Esophagus squamous epithelium (tissue), 5 donors: Measurements from ENCODE around the gene PHF19. TPM values are rescaled to one million over a fixed set of nuclear protein-coding genes. Genes with fewer than 3 reads are reported as not detected.

Experiments used
- DNase-seq: peaks from one replicate; lab custom pipeline; 2025; lab: John Stamatoyannopoulos, UW
- H3K27ac ChIP-seq, 4 donors: fragments of 200-600 bp; sonication (generic); one replicate each; pipeline ENCODE4 v1.5.1; 2016 to 2019; ENCODE audit warnings: mild to moderate bottlenecking in 1 of 4
- H3K27me3 ChIP-seq, 4 donors: fragments of 200-600 bp; sonication (generic); 1 replicate in 3 of 4; 2 replicates in 1 of 4; pipeline versions ENCODE4 v1.5.1 to v1.6.0; 2017 to 2021; ENCODE audit warnings: antibody characterized with exemption in 1 of 4
- H3K36me3 ChIP-seq, 3 donors: fragments of 200-600 bp; sonication (generic); one replicate each; pipeline ENCODE4 v1.5.1; 2016 to 2019
- H3K4me1 ChIP-seq, 3 donors: fragments of 200-600 bp; sonication (generic); one replicate each; pipeline ENCODE4 v1.5.1; 2017 to 2019
- H3K4me3 ChIP-seq, 4 donors: fragments of 200-600 bp; sonication (generic); 1 replicate in 3 of 4; 2 replicates in 1 of 4; pipeline ENCODE4 v1.5.1; 2016 to 2019; ENCODE audit warnings: mild to moderate bottlenecking in 2 of 4, moderate library complexity in 1 of 4
- H3K9me3 ChIP-seq, 3 donors: fragments of 200-600 bp; sonication (generic); one replicate each; pipeline ENCODE4 v1.5.1; 2016 to 2019
- POLR2A ChIP-seq, 4 donors: fragments of 450-650 bp; IDR thresholded peaks; one replicate each; pipeline ENCODE4 v1.6.1; 2017; ENCODE audit warnings: antibody characterized with exemption in 4 of 4, mild to moderate bottlenecking in 4 of 4, moderate library complexity in 3 of 4
- WGBS, 2 donors: methylation state at CpG; one replicate each; pipeline ENCODE4 v1.1.5; 2018; 5-methylcytosine and 5-hydroxymethylcytosine counted together
- intact Hi-C: fragments of 100-400 bp; cut with DNase I; formaldehyde crosslinking; loops from one replicate; pipeline ENCODE4 v1.15.0; 2022
- total RNA-seq, 4 donors: library from RNA; depleted of rRNA; stranded (reverse); fragments of >200 nt; gene quantifications; one replicate each; pipeline ENCODE4 v1.1.0, GENCODE V29; 2016
- TF ChIP-seq, protein P1 (sequence below), 6 experiments: fragments of 450-650 bp in 4 of 6; fragments of 200-600 bp in 2 of 6; sonication (generic) in 2 of 6; IDR thresholded peaks; one replicate each; pipeline ENCODE4 v1.5.1; 2016 to 2019; ENCODE audit warnings: antibody characterized with exemption in 6 of 6, mild to moderate bottlenecking in 4 of 6, moderate library complexity in 4 of 6
- donor health status: DM: yes; HTN: yes; CAD: no.

PHF19 gene
- total RNA-seq, 4 donors from 2014 or later, result 12.8 to 40.0 (median 30.9) TPM

DNA sequence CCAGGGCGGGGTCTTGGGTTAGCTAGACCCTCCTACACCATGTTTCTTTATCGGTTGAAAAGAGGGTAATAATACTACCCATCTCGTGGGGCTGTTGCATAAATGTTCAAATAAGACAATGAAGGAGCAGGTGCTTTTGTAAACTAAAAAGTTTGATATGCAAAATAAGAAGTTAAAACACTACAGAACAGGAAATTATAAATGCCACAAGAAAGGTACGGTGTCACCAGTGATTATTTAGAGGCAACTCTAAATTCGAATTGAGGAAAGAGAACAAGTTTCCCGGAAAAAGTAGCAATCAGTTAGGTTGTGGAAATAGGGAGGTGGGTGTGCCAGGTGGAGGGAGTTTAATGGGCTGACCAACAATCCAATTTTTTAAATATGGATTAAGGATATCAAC, 2.5 kb upstream of the PHF19 start:
- intact Hi-C loops, result loop anchor here (5.0 kb wide), 1 partner anchor 58 kb away; no protein-coding TSS in a partner anchor
- 57 to 73% methylated on average over 6 of the region's 6 CpGs for WGBS, 2 donors
- peaks cover 13 to 35% (median 20%) of the 10 kb centered on the region in 3 donors for H3K4me1 ChIP-seq
- no peaks in the 10 kb centered on the region for H3K9me3 ChIP-seq
- H3K27ac ChIP-seq, result no peak overlapping the region
- peaks cover 0 to 2% (median 0%) of the 10 kb centered on the region in 3 donors for H3K36me3 ChIP-seq
- no peaks in the 10 kb centered on the region for H3K27me3 ChIP-seq
- no peak overlapping the region for H3K4me3 ChIP-seq
- TF ChIP-seq, protein P1, sequence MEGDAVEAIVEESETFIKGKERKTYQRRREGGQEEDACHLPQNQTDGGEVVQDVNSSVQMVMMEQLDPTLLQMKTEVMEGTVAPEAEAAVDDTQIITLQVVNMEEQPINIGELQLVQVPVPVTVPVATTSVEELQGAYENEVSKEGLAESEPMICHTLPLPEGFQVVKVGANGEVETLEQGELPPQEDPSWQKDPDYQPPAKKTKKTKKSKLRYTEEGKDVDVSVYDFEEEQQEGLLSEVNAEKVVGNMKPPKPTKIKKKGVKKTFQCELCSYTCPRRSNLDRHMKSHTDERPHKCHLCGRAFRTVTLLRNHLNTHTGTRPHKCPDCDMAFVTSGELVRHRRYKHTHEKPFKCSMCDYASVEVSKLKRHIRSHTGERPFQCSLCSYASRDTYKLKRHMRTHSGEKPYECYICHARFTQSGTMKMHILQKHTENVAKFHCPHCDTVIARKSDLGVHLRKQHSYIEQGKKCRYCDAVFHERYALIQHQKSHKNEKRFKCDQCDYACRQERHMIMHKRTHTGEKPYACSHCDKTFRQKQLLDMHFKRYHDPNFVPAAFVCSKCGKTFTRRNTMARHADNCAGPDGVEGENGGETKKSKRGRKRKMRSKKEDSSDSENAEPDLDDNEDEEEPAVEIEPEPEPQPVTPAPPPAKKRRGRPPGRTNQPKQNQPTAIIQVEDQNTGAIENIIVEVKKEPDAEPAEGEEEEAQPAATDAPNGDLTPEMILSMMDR (IDR thresholded peaks at IDR 0.05), result no peak
- no peak for TF ChIP-seq POLR2A (IDR thresholded peaks at IDR 0.05)
- DNase-seq, result no peak

DNA sequence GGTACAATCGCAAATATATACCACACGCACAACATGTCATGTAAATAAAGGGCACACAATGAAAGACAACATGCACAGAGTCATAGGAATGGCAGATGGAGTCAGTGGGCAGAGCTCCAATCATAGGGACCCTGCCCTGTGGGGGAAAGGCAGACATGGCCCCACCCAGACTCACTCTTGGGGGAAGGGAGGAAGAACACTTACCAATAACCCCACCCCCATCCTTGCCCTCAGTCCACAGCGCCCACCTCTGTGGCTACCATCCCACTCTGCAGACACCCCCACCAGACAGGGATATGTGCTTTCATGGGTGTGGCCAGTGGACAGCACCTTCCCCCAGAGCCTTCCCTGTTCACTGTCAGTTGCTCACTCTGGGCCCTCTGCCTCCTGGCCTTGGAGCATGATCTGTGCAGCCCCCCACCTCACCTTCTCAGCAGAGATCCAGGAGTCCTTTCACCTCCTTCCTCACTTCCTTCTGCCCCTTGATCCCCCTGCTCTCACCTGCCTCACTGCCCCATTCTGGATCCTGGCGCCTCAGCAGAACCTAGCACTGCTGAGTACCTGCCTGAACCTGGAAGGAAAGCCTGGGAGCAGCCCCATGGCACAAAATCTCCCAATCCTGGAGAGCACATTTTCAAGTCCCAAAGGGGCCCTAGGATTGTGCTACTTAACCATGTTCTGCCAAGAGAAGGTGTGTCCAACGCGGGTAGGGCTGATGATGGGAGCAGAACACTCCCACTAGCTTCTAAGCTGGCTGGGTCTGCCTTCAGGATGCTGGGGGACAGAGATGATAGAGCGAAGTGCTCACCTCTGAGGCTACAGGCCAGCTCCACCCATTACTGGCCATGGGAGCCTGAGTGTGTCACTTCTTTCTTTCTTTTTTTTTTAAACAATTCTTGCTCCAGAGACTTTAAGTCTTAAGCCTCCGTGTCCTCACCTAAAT, 1.5 kb upstream of the PHF19 start:
- H3K9me3 ChIP-seq, result no peaks in the 10 kb centered on the region
- peaks cover 0 to 12% (median 0%) of the 10 kb centered on the region in 3 donors for H3K36me3 ChIP-seq
- intact Hi-C loops, result loop anchor here (5.0 kb wide), 1 partner anchor 59 kb away; no protein-coding TSS in a partner anchor
- H3K4me3 ChIP-seq, result peak overlapping the region in 2 of 4 donors; percentile 80 to 87
- peak overlapping the region; percentile 97 to 100 (median 98) for H3K27ac ChIP-seq
- WGBS, 2 donors, result 70 to 71% methylated on average over 5 to 8 of the region's 8 CpGs
- H3K4me1 ChIP-seq, result peaks cover 13 to 42% (median 20%) of the 10 kb centered on the region in 3 donors
- TF ChIP-seq, protein P1 (IDR thresholded peaks at IDR 0.05), result no peak
- no peak for TF ChIP-seq POLR2A (IDR thresholded peaks at IDR 0.05)
- DNase-seq, result no peak
- no peaks in the 10 kb centered on the region for H3K27me3 ChIP-seq

DNA sequence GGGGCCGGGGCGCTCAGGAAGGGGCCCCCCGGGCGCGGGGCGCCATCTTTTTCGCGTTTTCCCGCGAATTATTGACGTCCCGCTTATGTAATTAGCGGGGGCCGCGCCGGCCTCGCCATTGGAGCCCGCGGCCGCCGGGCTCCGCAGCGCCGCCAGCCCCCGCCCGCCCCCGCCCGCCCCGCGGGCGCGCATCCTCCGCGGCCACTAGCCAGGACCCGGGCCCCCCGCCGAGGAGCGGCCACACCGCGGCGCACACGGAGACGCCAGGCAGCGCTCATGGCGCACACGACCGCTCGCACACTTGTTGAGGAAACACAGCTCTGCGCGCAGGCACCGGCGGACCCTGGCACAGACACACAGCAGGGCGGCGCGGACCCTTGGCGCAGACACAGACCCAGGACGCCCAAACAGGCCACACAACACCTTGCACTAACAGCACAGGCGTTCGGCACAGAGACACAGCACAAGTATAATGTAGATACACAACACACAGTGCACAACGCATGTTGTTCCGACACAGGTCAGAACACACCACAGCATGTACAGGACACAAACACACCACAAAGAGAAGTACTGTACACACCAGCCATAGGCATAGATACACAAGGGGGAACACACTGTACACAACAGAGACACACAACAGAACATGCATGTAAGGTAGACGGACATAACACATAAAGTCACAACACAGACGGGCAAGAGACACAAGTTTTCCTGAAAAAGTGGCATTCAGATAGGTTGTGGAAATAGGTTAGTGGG, 467 bp upstream of the PHF19 start:
- Histone ChIP-seq H3K4me3 (peak overlapping the region; percentile 74 to 87 (median 80)), H3K4me1 (peaks cover 13 to 51% (median 20%) of the 10 kb centered on the region in 3 donors), H3K27ac (peak overlapping the region; percentile 97 to 100 (median 98)), H3K9me3 (no peaks in the 10 kb centered on the region), H3K36me3 (peaks cover 0 to 21% (median 0%) of the 10 kb centered on the region in 3 donors), H3K27me3 (no peaks in the 10 kb centered on the region)
- WGBS, 2 donors, result 4 to 5% methylated on average over 5 to 6 of the region's 63 CpGs
- intact Hi-C loops, result loop anchor here (5.0 kb wide), 1 partner anchor 60 kb away; no protein-coding TSS in a partner anchor
- TF ChIP-seq POLR2A (IDR thresholded peaks at IDR 0.05), result peak in 1 of 4 donors; percentile 51
- TF ChIP-seq, protein P1 (IDR thresholded peaks at IDR 0.05), result no peak
- DNase-seq, result no peak

DNA sequence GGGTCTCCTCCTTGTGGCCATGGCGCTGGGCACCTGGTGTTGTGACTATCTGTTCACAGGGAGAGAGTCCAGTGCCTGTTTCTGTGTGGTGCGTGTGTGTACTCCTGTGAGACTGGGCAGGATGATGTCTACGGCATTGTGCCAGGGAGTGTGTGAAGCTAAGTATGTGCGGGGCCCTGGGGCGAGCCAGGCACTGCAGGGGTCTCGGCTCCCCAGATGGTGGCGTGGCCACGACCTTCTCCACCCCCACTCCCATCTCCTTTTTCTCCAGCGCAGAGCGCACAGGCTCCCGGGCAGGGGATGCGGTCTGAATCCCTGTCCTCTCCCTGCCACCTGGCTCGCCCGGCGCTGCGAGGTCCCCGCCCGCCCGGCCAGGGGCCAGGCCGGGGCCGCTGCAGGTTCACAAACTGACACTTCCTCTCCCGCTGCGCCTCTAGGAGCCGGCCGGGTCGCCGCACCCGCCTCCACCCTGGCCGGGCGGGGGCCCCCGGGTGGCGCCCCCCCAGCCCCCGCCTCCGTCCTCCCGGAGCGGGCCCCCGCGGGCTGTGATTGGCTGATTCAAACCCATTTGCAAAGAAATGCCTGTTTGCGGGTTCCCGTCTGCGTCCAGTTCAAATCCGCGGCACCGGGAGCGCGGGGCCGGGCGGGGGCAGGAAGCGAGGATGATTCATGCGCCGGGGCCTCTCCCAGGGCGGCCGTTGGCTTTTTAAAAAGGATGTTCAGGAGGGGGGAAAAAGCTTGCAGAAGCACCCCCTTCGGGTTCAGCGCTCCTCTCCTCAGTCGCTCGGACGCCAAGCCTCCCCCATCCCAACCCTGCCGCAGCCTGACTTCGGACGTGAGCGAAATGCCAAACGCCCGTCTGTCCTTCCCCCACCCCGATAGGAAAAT, 790 bp downstream of the PHF19 start:
- 4% methylated on average over 9 to 12 of the region's 65 CpGs for WGBS, 2 donors
- no peak for DNase-seq
- Histone ChIP-seq H3K27me3 (no peaks in the 10 kb centered on the region), H3K27ac (peak overlapping the region; percentile 97 to 100 (median 98)), H3K9me3 (no peaks in the 10 kb centered on the region), H3K36me3 (peaks cover 0 to 27% (median 0%) of the 10 kb centered on the region in 3 donors), H3K4me3 (peak overlapping the region; percentile 74 to 87 (median 80)), H3K4me1 (peaks cover 13 to 54% (median 20%) of the 10 kb centered on the region in 3 donors)
- intact Hi-C loops, result loop anchor here (5.0 kb wide), 1 partner anchor 61 kb away; no protein-coding TSS in a partner anchor
- TF ChIP-seq POLR2A (IDR thresholded peaks at IDR 0.05), result peak in 3 of 4 donors; percentile 24 to 65 (median 47)
- TF ChIP-seq, protein P1 (IDR thresholded peaks at IDR 0.05), result no peak
